A673 (cell line): Measurements from ENCODE around the gene NAP1L5. TPM values are rescaled to one million over a fixed set of nuclear protein-coding genes. Genes with fewer than 3 reads are reported as not detected.

Source experiments
- BruUV-seq: library from RNA; stranded (reverse); fragments of 400-500 nt; replicated peaks from 2 replicates; lab custom pipeline; 2021; lab: Mats Ljungman, UMichigan
- CTCF ChIA-PET: fragments of 300-600 bp; sonication (Branson Sonifier 250); formaldehyde crosslinking; loops from one replicate; lab custom pipeline; 2022; ENCODE audit warnings: antibody characterized with exemption; lab: Charles Lee
- POLR2A ChIA-PET: fragments of 300-600 bp; sonication (Branson Sonifier 250); formaldehyde crosslinking; loops from one replicate; lab custom pipeline; 2022; ENCODE audit warnings: antibody characterized with exemption; ENCODE audit not compliant: low non-redundant PET; lab: Charles Lee
- DNase-seq: peaks from one replicate; pipeline ENCODE4 v3.0.0-alpha.2; 2015; ENCODE audit warnings: low spot score
- H3K27ac ChIP-seq: fragments of 200-600 bp; sonication (generic); 2 replicates; pipeline ENCODE4 v1.5.1; 2016; ENCODE audit warnings: mixed run types, low read depth, mild to moderate bottlenecking, mixed read lengths, antibody characterized with exemption, low read length; ENCODE audit not compliant: poor library complexity, severe bottlenecking
- H3K27me3 ChIP-seq: fragments of 200-600 bp; sonication (generic); replicated peaks from 2 replicates; pipeline ENCODE4 v1.6.1; 2017; ENCODE audit warnings: mixed run types, low read depth, mild to moderate bottlenecking, mixed read lengths, antibody characterized with exemption, low read length; ENCODE audit not compliant: insufficient read depth, poor library complexity
- H3K36me3 ChIP-seq: fragments of 200-600 bp; sonication (generic); 2 replicates; pipeline ENCODE4 v1.6.1; 2016; ENCODE audit warnings: mixed run types, mild to moderate bottlenecking, mixed read lengths, antibody characterized with exemption, low read length; ENCODE audit not compliant: insufficient read depth, poor library complexity, severe bottlenecking
- H3K4me1 ChIP-seq: fragments of 200-600 bp; sonication (generic); 2 replicates; pipeline ENCODE4 v1.6.1; 2017; ENCODE audit warnings: mixed run types, mild to moderate bottlenecking, mixed read lengths, antibody characterized with exemption, low read length; ENCODE audit not compliant: insufficient read depth, poor library complexity, severe bottlenecking
- H3K4me3 ChIP-seq: fragments of 200-600 bp; sonication (generic); 2 replicates; pipeline ENCODE4 v1.5.1; 2016; ENCODE audit warnings: low read depth, mixed run types, mild to moderate bottlenecking, mixed read lengths, low read length; ENCODE audit not compliant: poor library complexity, severe bottlenecking
- H3K9me3 ChIP-seq: fragments of 200-600 bp; sonication (generic); 2 replicates; pipeline ENCODE4 v1.6.1; 2016; ENCODE audit warnings: mixed run types, low read depth, mild to moderate bottlenecking, mixed read lengths, antibody characterized with exemption, low read length; ENCODE audit not compliant: poor library complexity, severe bottlenecking
- EZH2 ChIP-seq: fragments of 200-600 bp; sonication (generic); IDR thresholded peaks from 2 replicates; pipeline ENCODE4 v1.6.1; 2017; ENCODE audit warnings: borderline replicate concordance, low read depth, mild to moderate bottlenecking, mixed read lengths, antibody characterized with exemption, low read length; ENCODE audit not compliant: poor library complexity, severe bottlenecking
- intact Hi-C: fragments of 100-400 bp; cut with micrococcal nuclease; formaldehyde crosslinking; loops from one replicate; pipeline ENCODE4 v1.10.0; 2022; ENCODE audit not compliant: unreplicated experiment
- total RNA-seq: library from RNA; stranded (reverse); gene quantifications from 2 replicates; pipeline ENCODE4 v1.2.3, GENCODE V29; 2021
- TF ChIP-seq, protein P1 (sequence below): fragments of 300-800, 200-600 bp; sonication (generic); conservative IDR thresholded peaks from 2 replicates; pipeline ENCODE4 v1.5.1; 2017; ENCODE audit warnings: low read depth, mild to moderate bottlenecking, antibody characterized with exemption, low read length, moderate library complexity, mixed read lengths

Gene NAP1L5
- total RNA-seq, 1 experiment from 2014 or later: not detected

DNA sequence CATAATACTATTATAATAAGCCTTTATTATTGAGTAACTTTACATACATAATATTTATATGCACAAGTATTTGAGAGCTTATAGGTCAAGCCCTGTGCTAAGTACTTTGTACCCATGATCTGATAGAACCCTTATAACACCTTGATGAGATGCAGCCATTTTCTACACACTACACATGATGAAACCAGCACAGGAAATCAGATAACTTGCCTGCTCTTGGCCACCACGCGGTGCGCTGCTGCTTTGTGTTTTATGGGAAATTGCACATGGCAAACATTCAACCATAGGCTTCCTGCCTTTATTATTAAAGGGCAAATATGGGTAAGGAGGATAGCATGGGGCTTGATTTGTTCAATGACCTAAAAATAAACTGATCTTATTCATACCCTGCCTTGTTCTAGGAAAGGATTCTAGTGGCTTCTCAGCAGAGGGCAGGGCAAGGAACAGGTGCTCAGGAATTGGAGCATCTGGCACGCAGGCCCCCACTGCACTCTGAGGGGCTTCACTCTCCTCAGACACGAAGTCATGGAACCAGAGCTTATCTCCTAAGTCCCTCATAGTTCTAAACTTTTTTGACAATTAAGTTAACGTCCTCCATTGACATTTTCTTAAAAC is 31.6 kb upstream of the NAP1L5 start:
- CTCF ChIA-PET: no interaction called here
- TF ChIP-seq, protein P1, sequence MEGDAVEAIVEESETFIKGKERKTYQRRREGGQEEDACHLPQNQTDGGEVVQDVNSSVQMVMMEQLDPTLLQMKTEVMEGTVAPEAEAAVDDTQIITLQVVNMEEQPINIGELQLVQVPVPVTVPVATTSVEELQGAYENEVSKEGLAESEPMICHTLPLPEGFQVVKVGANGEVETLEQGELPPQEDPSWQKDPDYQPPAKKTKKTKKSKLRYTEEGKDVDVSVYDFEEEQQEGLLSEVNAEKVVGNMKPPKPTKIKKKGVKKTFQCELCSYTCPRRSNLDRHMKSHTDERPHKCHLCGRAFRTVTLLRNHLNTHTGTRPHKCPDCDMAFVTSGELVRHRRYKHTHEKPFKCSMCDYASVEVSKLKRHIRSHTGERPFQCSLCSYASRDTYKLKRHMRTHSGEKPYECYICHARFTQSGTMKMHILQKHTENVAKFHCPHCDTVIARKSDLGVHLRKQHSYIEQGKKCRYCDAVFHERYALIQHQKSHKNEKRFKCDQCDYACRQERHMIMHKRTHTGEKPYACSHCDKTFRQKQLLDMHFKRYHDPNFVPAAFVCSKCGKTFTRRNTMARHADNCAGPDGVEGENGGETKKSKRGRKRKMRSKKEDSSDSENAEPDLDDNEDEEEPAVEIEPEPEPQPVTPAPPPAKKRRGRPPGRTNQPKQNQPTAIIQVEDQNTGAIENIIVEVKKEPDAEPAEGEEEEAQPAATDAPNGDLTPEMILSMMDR: no peak
- no peak for TF ChIP-seq EZH2
- POLR2A ChIA-PET: no interaction called here
- intact Hi-C loops: no loop called here
- BruUV-seq: no TSS peak
- H3K4me3 ChIP-seq: no peak overlapping the region
- no peaks in the 10 kb centered on the region for H3K27me3 ChIP-seq
- no peaks in the 10 kb centered on the region for H3K36me3 ChIP-seq
- H3K27ac ChIP-seq: no peak overlapping the region
- no peak for DNase-seq
- no peaks in the 10 kb centered on the region for H3K9me3 ChIP-seq
- peaks cover 22% of the 10 kb centered on the region for H3K4me1 ChIP-seq

- H3K4me3 ChIP-seq: no peak overlapping the region
- ChIA-PET CTCF (no interaction called here), POLR2A (no interaction called here)
- H3K27ac ChIP-seq: no peak overlapping the region
- H3K9me3 ChIP-seq: no peaks in the 10 kb centered on the region
- intact Hi-C loops: no loop called here
- H3K27me3 ChIP-seq: no peaks in the 10 kb centered on the region
- H3K36me3 ChIP-seq: no peaks in the 10 kb centered on the region
- H3K4me1 ChIP-seq: peaks cover 22% of the 10 kb centered on the region
- TF ChIP-seq, protein P1: no peak
- no peak for TF ChIP-seq EZH2
- no TSS peak for BruUV-seq
- no peak for DNase-seq
Measured at GRCh38 chr4:88728146-88728545, 30.5 kb upstream of the NAP1L5 start.

- no peaks in the 10 kb centered on the region for H3K27me3 ChIP-seq
- intact Hi-C loops: no loop called here
Measured at GRCh38 chr4:88725986-88726385, 28.4 kb upstream of the NAP1L5 start.

More at GRCh38 chr4:88725986-88726385, 28.4 kb upstream of the NAP1L5 start:
- TF ChIP-seq EZH2: no peak
- TF ChIP-seq, protein P1: no peak
- Histone ChIP-seq H3K4me3 (no peak overlapping the region), H3K36me3 (no peaks in the 10 kb centered on the region), H3K4me1 (peaks cover 23% of the 10 kb centered on the region), H3K9me3 (no peaks in the 10 kb centered on the region), H3K27ac (no peak overlapping the region)
- CTCF ChIA-PET: no interaction called here
- POLR2A ChIA-PET: no interaction called here
- no TSS peak for BruUV-seq
- no peak for DNase-seq
